ACC112 (cell line): ENCODE measurements around the gene PCBD1.

Experiments used
- H2AFZ ChIP-seq: fragments of 200-600 bp; sonication (generic); one replicate; pipeline ENCODE4 v1.6.0; 2017; ENCODE audit warnings: antibody characterized with exemption, low read length; ENCODE audit not compliant: unreplicated experiment
- H3K27ac ChIP-seq: fragments of 200-600 bp; sonication (generic); 2 replicates; pipeline ENCODE4 v1.5.1; 2014; ENCODE audit warnings: low read depth, mild to moderate bottlenecking, antibody characterized with exemption, low read length, moderate library complexity
- H3K27me3 ChIP-seq: fragments of 200-600 bp; sonication (generic); 2 replicates; pipeline ENCODE4 v1.6.1; 2014; ENCODE audit warnings: mild to moderate bottlenecking, antibody characterized with exemption, low read length, moderate library complexity, mixed read lengths; ENCODE audit not compliant: insufficient read depth
- H3K36me3 ChIP-seq: fragments of 200-600 bp; sonication (generic); 2 replicates; pipeline ENCODE4 v1.6.1; 2016; ENCODE audit warnings: mild to moderate bottlenecking, antibody characterized with exemption, low read length, moderate library complexity, mixed read lengths; ENCODE audit not compliant: insufficient read depth
- H3K4me1 ChIP-seq: fragments of 200-600 bp; sonication (generic); one replicate; pipeline ENCODE4 v1.6.1; 2016; ENCODE audit warnings: low read length, mixed read lengths; ENCODE audit not compliant: insufficient read depth, unreplicated experiment, control insufficient read depth
- H3K4me3 ChIP-seq: fragments of 200-600 bp; sonication (generic); 2 replicates; pipeline ENCODE4 v1.5.1; 2014; ENCODE audit warnings: mild to moderate bottlenecking, low read depth, low read length
- H3K79me2 ChIP-seq: fragments of 200-600 bp; sonication (generic); one replicate; pipeline ENCODE4 v1.6.0; 2016; ENCODE audit warnings: low read length; ENCODE audit not compliant: control insufficient read depth, unreplicated experiment, insufficient read depth

Gene PCBD1

DNA sequence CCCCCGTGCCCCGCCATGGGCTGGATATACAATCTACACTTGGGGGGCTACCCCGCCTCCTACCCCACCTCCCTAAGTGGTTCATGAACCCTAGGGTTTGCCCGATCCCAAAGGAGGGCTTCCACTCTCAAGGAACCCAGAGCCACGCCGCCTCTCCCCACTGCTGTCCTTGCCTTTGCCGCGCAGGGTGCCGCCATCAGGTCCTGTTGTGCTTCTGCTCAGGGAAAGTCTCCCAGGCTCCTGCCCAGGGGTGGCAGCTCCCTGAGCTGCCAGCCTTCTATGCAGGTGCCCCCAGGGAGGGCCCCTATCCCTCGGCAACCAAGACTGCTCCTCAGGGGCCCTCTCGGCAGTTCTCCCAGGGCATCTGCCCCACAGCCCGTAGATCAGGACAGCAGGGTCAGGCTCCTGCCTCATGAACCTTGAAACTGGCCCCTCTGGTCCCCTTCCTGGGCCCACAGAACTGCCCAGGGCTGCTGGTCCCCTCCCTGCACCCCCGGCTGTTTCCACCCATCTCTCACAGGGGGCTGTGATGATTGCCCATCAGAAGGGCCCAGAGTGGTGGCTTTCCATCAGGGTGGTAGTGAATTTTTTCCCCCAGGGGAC lies 13.0 kb upstream of the PCBD1 start:
- peaks cover 3% of the 10 kb centered on the region for H3K4me1 ChIP-seq
- H2AFZ ChIP-seq, result no peak overlapping the region
- 0 out of 2 replicates have a peak, but pooled peaks cover 3% of the 10 kb centered on the region for H3K27me3 ChIP-seq
- no peak overlapping the region for H3K4me3 ChIP-seq
- H3K36me3 ChIP-seq, result no peaks in the 10 kb centered on the region
- H3K79me2 ChIP-seq, result no peaks in the 10 kb centered on the region
- no peak overlapping the region for H3K27ac ChIP-seq

DNA sequence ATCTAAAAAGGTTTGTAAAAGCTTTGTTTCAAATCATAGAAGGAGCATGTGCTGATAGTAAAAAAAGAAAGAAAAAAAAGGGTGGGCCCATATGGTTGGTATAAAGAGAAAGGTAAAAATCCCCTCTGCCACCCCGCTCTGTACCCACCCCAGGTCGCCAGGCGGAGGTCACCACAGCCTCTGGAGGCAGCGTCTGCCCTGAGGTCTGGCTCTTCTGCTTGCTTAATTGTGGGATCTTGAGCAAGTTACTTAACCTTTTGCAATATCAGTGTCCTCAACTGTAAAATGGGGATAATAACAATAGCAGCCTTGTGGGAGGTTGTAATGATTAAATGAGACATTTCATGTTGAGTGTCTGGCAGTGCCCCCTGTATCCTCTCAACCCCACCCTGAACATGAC lies 10.7 kb upstream of the PCBD1 start:
- H3K27me3 ChIP-seq, result 0 out of 2 replicates have a peak, but pooled peaks cover 2% of the 10 kb centered on the region
- no peaks in the 10 kb centered on the region for H3K79me2 ChIP-seq
- no peak overlapping the region for H2AFZ ChIP-seq
- no peak overlapping the region for H3K27ac ChIP-seq
- H3K4me1 ChIP-seq, result peaks cover 3% of the 10 kb centered on the region
- H3K36me3 ChIP-seq, result no peaks in the 10 kb centered on the region
- H3K4me3 ChIP-seq, result no peak overlapping the region

DNA sequence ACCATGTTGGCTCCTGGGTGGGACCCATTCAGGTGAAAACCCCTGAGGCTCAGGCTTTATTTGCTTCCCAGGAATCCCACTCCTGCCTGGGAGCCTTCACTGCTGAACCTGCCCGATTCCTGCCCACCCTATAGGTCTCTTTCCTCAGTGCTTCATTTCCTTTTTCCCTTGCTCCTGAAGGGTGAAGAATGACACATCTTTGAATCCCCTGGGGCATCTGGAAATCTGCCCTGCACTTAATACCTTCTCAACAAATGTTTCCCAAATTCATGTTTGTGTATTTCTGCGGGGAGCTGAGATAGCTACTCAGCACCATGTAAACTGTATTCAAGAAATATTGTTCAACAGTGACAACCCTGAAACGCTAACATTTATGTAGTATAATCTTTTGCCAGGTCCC lies 10.3 kb upstream of the PCBD1 start:
- no peaks in the 10 kb centered on the region for H3K79me2 ChIP-seq
- H3K36me3 ChIP-seq, result no peaks in the 10 kb centered on the region
- H3K4me3 ChIP-seq, result no peak overlapping the region
- H3K4me1 ChIP-seq, result peaks cover 3% of the 10 kb centered on the region
- no peak overlapping the region for H3K27ac ChIP-seq
- no peak overlapping the region for H2AFZ ChIP-seq
- no peaks in the 10 kb centered on the region for H3K27me3 ChIP-seq

DNA sequence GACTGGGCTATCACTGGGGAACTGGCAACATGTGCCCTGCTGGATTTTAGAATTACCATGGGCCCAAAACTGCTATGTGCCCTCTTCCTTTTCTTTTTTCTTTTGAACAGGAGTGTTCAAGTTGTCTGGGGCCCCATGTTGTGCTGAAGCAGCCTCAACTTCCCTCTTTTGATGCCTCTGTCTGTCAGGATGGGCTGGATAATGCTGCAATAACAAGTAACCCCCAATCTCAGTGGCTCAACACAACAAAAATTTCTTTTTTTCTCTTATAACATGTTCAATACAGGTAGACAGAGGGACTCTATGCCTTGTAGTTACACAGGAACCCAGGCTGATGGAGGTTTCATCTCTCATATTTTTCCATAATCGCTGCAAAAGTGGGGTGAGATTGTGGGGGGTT lies 8.2 kb upstream of the PCBD1 start:
- Histone ChIP-seq H3K4me1 (peaks cover 8% of the 10 kb centered on the region), H3K36me3 (no peaks in the 10 kb centered on the region), H3K79me2 (no peaks in the 10 kb centered on the region), H3K4me3 (no peak overlapping the region), H3K27ac (no peak overlapping the region), H3K27me3 (no peaks in the 10 kb centered on the region), H2AFZ (no peak overlapping the region)

DNA sequence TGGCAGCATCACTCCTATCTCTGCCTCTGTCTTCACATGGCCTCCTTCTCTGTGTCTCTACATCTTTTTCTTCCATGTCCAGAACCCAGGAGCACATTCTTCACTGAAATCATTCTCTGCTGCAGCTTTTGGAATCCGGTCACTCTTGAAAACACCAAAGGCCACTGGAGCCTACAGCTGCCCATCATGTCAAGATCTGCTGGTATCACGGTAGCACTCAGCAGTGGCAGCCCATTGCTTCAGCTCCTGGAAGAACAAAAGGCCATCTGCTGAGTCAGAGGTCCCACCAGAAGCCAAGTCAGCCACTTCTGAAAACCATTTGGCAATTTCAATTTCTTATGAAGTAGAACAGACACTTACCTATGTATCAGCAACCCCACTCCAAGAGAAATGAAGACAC lies 6.1 kb upstream of the PCBD1 start:
- Histone ChIP-seq H3K36me3 (no peaks in the 10 kb centered on the region), H3K27ac (no peak overlapping the region), H3K27me3 (no peaks in the 10 kb centered on the region), H2AFZ (no peak overlapping the region), H3K4me1 (peaks cover 14% of the 10 kb centered on the region), H3K4me3 (no peak overlapping the region), H3K79me2 (no peaks in the 10 kb centered on the region)

DNA sequence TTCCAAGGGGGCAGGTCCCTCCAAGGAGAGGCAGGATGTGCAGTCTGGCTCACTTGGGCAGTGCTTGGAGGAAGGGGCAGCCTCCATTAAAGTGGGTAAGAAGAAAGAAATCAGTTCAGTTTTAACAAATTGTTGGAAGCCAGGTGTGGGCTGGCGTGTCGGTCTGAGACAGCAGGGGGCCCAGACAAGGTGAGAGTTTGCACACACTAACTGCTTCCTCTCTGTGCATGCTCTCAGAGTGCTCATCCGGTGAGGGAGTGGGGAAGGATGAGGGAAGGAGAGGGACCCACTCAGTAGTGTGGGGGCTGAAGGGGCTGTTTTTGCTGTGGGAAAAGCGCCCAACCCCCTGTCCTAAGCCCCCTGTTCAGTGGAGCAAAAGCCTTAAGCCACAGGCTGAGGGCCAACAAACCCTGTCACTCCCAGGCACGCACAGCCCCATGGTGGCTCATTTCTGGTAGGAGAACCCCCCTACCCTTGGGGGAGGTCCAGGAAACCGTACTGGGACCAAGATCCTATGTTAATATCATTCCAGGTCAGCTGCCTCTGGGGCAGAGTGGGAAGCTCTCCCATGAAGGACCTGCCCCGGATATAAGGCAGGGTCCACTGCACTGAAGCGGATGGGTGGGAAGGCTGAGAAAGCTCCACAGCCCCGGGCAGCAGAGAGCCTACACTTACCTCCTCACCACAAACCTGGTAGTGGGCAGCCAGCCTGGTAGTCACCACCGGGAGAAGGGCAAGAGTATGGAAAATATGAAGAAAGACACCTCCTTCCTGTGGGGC lies 5.1 kb upstream of the PCBD1 start:
- Histone ChIP-seq H3K27ac (no peak overlapping the region), H3K79me2 (no peaks in the 10 kb centered on the region), H3K4me1 (peaks cover 22% of the 10 kb centered on the region), H3K27me3 (no peaks in the 10 kb centered on the region), H2AFZ (no peak overlapping the region), H3K4me3 (no peak overlapping the region), H3K36me3 (no peaks in the 10 kb centered on the region)

DNA sequence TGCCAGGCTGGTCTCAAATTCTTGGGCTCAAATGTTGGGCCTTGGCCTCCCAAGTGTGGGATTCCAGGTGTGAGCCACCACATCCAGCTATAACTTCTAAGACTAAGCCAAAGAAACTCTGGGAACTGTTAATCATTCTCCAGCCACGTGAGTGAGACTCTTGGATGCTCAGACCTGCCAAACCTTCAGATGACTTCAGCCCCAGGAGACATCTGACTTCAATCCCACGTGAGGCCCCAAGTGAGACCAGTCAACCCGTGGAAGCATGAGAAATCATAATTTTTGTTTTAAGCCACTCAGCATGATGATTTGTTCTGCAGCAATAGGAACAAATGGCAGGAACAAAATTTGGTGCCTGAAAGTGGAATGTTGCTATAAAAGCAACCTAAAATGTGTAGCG lies 4.3 kb upstream of the PCBD1 start:
- Histone ChIP-seq H3K79me2 (no peaks in the 10 kb centered on the region), H3K27me3 (no peaks in the 10 kb centered on the region), H2AFZ (no peak overlapping the region), H3K27ac (no peak overlapping the region), H3K36me3 (no peaks in the 10 kb centered on the region), H3K4me3 (no peak overlapping the region), H3K4me1 (peaks cover 22% of the 10 kb centered on the region)

DNA sequence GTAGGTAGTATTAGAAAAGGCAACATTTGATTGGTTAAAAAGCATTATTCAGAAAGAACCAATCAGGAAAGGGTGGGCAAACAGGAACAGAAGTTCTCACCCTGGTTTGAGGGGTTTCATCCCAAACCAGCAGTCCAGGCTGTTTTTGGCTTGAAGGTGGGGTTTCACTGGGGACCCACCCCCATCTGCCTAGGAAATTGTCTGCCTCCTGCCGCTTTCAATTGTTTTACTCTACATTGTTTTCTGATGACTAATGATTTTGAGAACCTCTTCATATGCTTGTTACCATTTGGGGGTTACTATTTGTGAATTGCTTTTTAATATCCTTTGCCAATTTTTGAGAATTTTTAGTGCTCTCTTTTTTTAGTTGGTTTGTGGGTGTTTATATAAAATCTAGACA lies 3.3 kb upstream of the PCBD1 start:
- Histone ChIP-seq H3K79me2 (no peaks in the 10 kb centered on the region), H3K4me1 (peaks cover 22% of the 10 kb centered on the region), H3K27me3 (no peaks in the 10 kb centered on the region), H3K4me3 (no peak overlapping the region), H3K36me3 (no peaks in the 10 kb centered on the region), H3K27ac (no peak overlapping the region), H2AFZ (no peak overlapping the region)

DNA sequence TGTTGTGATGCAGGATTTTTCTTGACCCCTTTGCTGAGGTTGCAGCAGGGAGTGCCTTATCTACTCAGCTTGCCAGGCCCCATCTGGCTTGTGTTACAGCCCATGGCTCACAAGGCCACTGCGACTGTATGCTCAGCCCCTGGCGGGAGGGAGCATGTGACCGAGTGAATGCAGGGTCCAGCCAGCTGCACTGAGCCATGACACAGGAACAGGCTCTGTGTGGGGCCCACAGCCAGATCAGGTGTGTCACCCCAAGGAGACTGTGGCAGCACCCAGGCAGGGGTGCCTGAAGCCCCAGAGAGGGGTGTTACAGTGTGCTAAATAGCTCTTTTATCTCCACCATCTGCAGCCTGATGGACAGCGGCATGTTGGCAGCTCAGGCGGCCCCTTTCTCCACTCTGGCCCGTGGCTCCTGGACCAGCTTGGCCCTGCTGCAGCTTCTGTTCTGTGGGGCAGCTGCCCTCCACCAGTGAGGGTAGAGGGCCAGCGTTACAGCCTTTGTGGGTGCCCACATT lies 2.6 kb upstream of the PCBD1 start:
- no peaks in the 10 kb centered on the region for H3K36me3 ChIP-seq
- H2AFZ ChIP-seq, result no peak overlapping the region
- H3K27me3 ChIP-seq, result no peaks in the 10 kb centered on the region
- H3K4me1 ChIP-seq, result peaks cover 22% of the 10 kb centered on the region
- H3K79me2 ChIP-seq, result no peaks in the 10 kb centered on the region
- no peak overlapping the region for H3K4me3 ChIP-seq
- no peak overlapping the region for H3K27ac ChIP-seq

DNA sequence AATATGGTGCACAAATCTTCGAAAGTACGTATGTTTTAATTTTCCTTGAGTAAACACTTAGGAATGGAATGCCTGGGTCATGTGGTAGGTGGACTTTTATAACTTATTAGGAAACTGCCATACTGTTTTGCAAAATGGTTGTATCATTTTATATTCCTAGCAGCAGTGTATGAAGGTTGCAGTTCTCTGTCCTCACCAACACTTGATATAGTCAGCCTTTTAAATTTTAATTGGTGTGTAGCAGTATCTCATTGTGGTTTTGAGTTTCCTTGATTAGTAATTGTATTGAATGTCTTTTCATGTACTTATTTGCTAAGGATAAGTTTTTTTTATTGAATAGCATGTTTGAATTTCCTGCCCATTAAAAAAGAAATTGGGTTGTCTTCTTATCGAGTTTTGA lies 926 bp upstream of the PCBD1 start:
- Histone ChIP-seq H3K4me3 (peak overlapping the region; percentile 88), H3K27ac (no peak overlapping the region), H2AFZ (peak overlapping the region; percentile 4), H3K36me3 (no peaks in the 10 kb centered on the region), H3K4me1 (peaks cover 22% of the 10 kb centered on the region), H3K27me3 (no peaks in the 10 kb centered on the region), H3K79me2 (no peaks in the 10 kb centered on the region)
